NCI-H510A treated with DMSO at 0.1 percent for 48 hours (cell line): ENCODE data around the gene PRDM13.
"Not testable (repeated sequence)": the region's sequence is repeated elsewhere in the genome, so short reads cannot be mapped to it uniquely, and the experiment has no call there.

Experiments used
- DNase-seq: peaks from one replicate; lab custom pipeline; 2025; lab: John Stamatoyannopoulos, UW

The PRDM13 gene

GRCh38 chr6:99606656-99607415, at the start of gene PRDM13:
TSS of gene PRDM13 (plus strand) at chr6:99606833. CDS start at chr6:99607035, 202 bp downstream.
- no peak for DNase-seq

GRCh38 chr6:99559057-99559456, 47.6 kb upstream of the PRDM13 start:
- DNase-seq, result no peak

- no peak for DNase-seq
Observed at GRCh38 chr6:99560668-99561067, 46.0 kb upstream of the PRDM13 start.

- no peak for DNase-seq
Observed at GRCh38 chr6:99563056-99563723, 43.4 kb upstream of the PRDM13 start.

- peak; percentile 66 for DNase-seq
Observed at GRCh38 chr6:99568103-99568933, 38.3 kb upstream of the PRDM13 start, which contains the start of gene CCNC. TSS of gene CCNC (minus strand) at chr6:99568660. CDS start at chr6:99568527, 133 bp downstream.

GRCh38 chr6:99573980-99574617, 32.5 kb upstream of the PRDM13 start:
- no peak for DNase-seq

- DNase-seq, result no peak
Observed at GRCh38 chr6:99575544-99576227, 30.9 kb upstream of the PRDM13 start.

GRCh38 chr6:99579781-99580180, 26.9 kb upstream of the PRDM13 start:
- no peak for DNase-seq

- DNase-seq, result no peak
Observed at GRCh38 chr6:99587792-99588191, 18.8 kb upstream of the PRDM13 start.

- peak; percentile 56 for DNase-seq
Observed at GRCh38 chr6:99588618-99589289, 17.9 kb upstream of the PRDM13 start.

GRCh38 chr6:99589290-99589672, 17.4 kb upstream of the PRDM13 start:
- DNase-seq, result no peak

- DNase-seq, result no peak
Observed at GRCh38 chr6:99589907-99590493, 16.6 kb upstream of the PRDM13 start.

GRCh38 chr6:99590728-99591672, 15.6 kb upstream of the PRDM13 start:
- no peak for DNase-seq

GRCh38 chr6:99591673-99592364, 14.8 kb upstream of the PRDM13 start:
- DNase-seq, result no peak

GRCh38 chr6:99592900-99593299, 13.7 kb upstream of the PRDM13 start:
- no peak for DNase-seq

- not testable (repeated sequence) for DNase-seq
Observed at GRCh38 chr6:99594696-99595095, 11.9 kb upstream of the PRDM13 start.

GRCh38 chr6:99602520-99603420, 3.9 kb upstream of the PRDM13 start:
- DNase-seq, result no peak
